OCI-LY3 (cell line): ENCODE results near the gene FAM163A.

Experiments
- EZH2phosphoT487 ChIP-seq: fragments of 200-600 bp; shearing (Covaris generic); IDR thresholded peaks from 2 replicates; pipeline ENCODE4 v1.6.1; 2018; ENCODE audit warnings: antibody characterized with exemption, mixed run types, low read depth
- TF ChIP-seq, protein P1 (sequence below): fragments of 200-600, 300-600 bp; sonication (generic); IDR thresholded peaks from 2 replicates; pipeline ENCODE4 v1.5.1; 2014; ENCODE audit warnings: antibody characterized with exemption, low read length, low read depth

- TF ChIP-seq, protein P1, sequence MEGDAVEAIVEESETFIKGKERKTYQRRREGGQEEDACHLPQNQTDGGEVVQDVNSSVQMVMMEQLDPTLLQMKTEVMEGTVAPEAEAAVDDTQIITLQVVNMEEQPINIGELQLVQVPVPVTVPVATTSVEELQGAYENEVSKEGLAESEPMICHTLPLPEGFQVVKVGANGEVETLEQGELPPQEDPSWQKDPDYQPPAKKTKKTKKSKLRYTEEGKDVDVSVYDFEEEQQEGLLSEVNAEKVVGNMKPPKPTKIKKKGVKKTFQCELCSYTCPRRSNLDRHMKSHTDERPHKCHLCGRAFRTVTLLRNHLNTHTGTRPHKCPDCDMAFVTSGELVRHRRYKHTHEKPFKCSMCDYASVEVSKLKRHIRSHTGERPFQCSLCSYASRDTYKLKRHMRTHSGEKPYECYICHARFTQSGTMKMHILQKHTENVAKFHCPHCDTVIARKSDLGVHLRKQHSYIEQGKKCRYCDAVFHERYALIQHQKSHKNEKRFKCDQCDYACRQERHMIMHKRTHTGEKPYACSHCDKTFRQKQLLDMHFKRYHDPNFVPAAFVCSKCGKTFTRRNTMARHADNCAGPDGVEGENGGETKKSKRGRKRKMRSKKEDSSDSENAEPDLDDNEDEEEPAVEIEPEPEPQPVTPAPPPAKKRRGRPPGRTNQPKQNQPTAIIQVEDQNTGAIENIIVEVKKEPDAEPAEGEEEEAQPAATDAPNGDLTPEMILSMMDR: no peak
- TF ChIP-seq EZH2phosphoT487: no peak
Measured at GRCh38 chr1:179779645-179780272, 36.7 kb downstream of the FAM163A start.
